CD4-positive, alpha-beta T cell treated with Interleukin-15 for 1 hour (primary cell): Measurements from ENCODE around the gene SPDYE17.
"Not testable (repeated sequence)": the region's sequence is repeated elsewhere in the genome, so short reads cannot be mapped to it uniquely, and the experiment has no call there.

Experiments used
- DNase-seq: peaks from one replicate; pipeline ENCODE4 v3.0.0-alpha.2; 2020

SPDYE17 gene

GRCh38 chr7:76998285-76998589, 33.9 kb downstream of the SPDYE17 start:
- no peak for DNase-seq

- no peak for DNase-seq
These were observed 34.5 kb downstream of the SPDYE17 start for GRCh38 chr7:76997381-76998284.

- not testable (repeated sequence) for DNase-seq
These were observed 35.2 kb downstream of the SPDYE17 start for GRCh38 chr7:76996932-76997331.

GRCh38 chr7:76994286-76994685, 37.9 kb downstream of the SPDYE17 start:
- not testable (repeated sequence) for DNase-seq

- DNase-seq, result not testable (repeated sequence)
These were observed 38.3 kb downstream of the SPDYE17 start for GRCh38 chr7:76993831-76994230.

GRCh38 chr7:76992871-76993270, 39.3 kb downstream of the SPDYE17 start:
- DNase-seq, result not testable (repeated sequence)

GRCh38 chr7:76992204-76992603, 40.0 kb downstream of the SPDYE17 start:
- not testable (repeated sequence) for DNase-seq

GRCh38 chr7:76990202-76990601, 42.0 kb downstream of the SPDYE17 start:
- DNase-seq, result not testable (repeated sequence)

- not testable (repeated sequence) for DNase-seq
These were observed 46.0 kb downstream of the SPDYE17 start for GRCh38 chr7:76985924-76986717.

- not testable (repeated sequence) for DNase-seq
These were observed 47.4 kb downstream of the SPDYE17 start for GRCh38 chr7:76984784-76985136.

GRCh38 chr7:76983937-76984783, 48.0 kb downstream of the SPDYE17 start:
- DNase-seq, result not testable (repeated sequence)

GRCh38 chr7:76983333-76983732, 48.8 kb downstream of the SPDYE17 start:
- not testable (repeated sequence) for DNase-seq

- DNase-seq, result not testable (repeated sequence)
These were observed 49.7 kb downstream of the SPDYE17 start for GRCh38 chr7:76982501-76982900.

GRCh38 chr7:76981187-76981970, 50.8 kb downstream of the SPDYE17 start:
- not testable (repeated sequence) for DNase-seq

GRCh38 chr7:76980576-76980975, 51.6 kb downstream of the SPDYE17 start:
- not testable (repeated sequence) for DNase-seq

GRCh38 chr7:76977761-76978367, 54.3 kb downstream of the SPDYE17 start:
- not testable (repeated sequence) for DNase-seq

- DNase-seq, result not testable (repeated sequence)
These were observed 57.2 kb downstream of the SPDYE17 start for GRCh38 chr7:76974793-76975579.

- DNase-seq, result not testable (repeated sequence)
These were observed 57.8 kb downstream of the SPDYE17 start for GRCh38 chr7:76974336-76974735.

GRCh38 chr7:76972391-76972790, 59.8 kb downstream of the SPDYE17 start:
- DNase-seq, result not testable (repeated sequence)
